Liver (tissue), 9 donors: ENCODE results near the gene SMU1. TPM values are rescaled to one million over a fixed set of nuclear protein-coding genes. Genes with fewer than 3 reads are reported as not detected.

Experiments
- DNase-seq: peaks from one replicate; pipeline ENCODE4 v3.0.0-alpha.2; 2017; ENCODE audit warnings: low spot score
- H3K27ac ChIP-seq, 2 donors: one replicate each; pipeline ENCODE4 v1.7.0; 2013; ENCODE audit warnings: inconsistent platforms in 2 of 2, low read length in 2 of 2, control low read depth in 1 of 2, low read depth in 1 of 2, mild to moderate bottlenecking in 1 of 2
- H3K27me3 ChIP-seq, 4 donors: one replicate each; pipeline versions ENCODE4 v1.6.1 to v1.7.0; 2013; ENCODE audit warnings: low read length in 3 of 4, inconsistent platforms in 1 of 4, mild to moderate bottlenecking in 1 of 4, moderate library complexity in 1 of 4; ENCODE audit not compliant: control insufficient read depth in 4 of 4, insufficient read depth in 4 of 4
- H3K36me3 ChIP-seq, 4 donors: one replicate each; pipeline versions ENCODE4 v1.6.1 to v1.7.0; 2013; ENCODE audit warnings: low read length in 3 of 4, mild to moderate bottlenecking in 3 of 4, low read depth in 1 of 4, moderate library complexity in 1 of 4; ENCODE audit not compliant: control insufficient read depth in 4 of 4, insufficient read depth in 3 of 4
- H3K4me1 ChIP-seq, 4 donors: one replicate each; pipeline versions ENCODE4 v1.6.1 to v1.7.0; 2013; ENCODE audit warnings: low read length in 3 of 4, mild to moderate bottlenecking in 3 of 4, moderate library complexity in 1 of 4; ENCODE audit not compliant: control insufficient read depth in 4 of 4, insufficient read depth in 4 of 4
- H3K4me3 ChIP-seq, 3 donors: one replicate each; pipeline versions ENCODE4 v1.6.1 to v1.7.0; 2013; ENCODE audit warnings: low read length in 3 of 3, control low read depth in 1 of 3, low read depth in 1 of 3, mild to moderate bottlenecking in 1 of 3
- H3K9ac ChIP-seq, 2 donors: one replicate each; pipeline ENCODE4 v1.7.0; 2013; ENCODE audit warnings: low read length in 2 of 2, mild to moderate bottlenecking in 2 of 2, moderate library complexity in 2 of 2, control low read depth in 1 of 2, low read depth in 1 of 2
- H3K9me3 ChIP-seq, 4 donors: one replicate each; pipeline versions ENCODE4 v1.6.1 to v1.7.0; 2013; ENCODE audit warnings: low read length in 3 of 4; ENCODE audit not compliant: control insufficient read depth in 4 of 4
- ATF3 ChIP-seq: IDR thresholded peaks from 2 replicates; pipeline ENCODE4 v1.6.1; 2016; ENCODE audit warnings: antibody characterized with exemption
- CTCF ChIP-seq: fragments of 150-350 bp; IDR thresholded peaks from 2 replicates; pipeline ENCODE4 v1.5.1; 2017; ENCODE audit warnings: improper control_type of control experiment, low read depth, low read length; ENCODE audit not compliant: missing input control
- EGR1 ChIP-seq, 2 donors: IDR thresholded peaks; 2 replicates each; pipeline ENCODE4 v1.6.1; 2016 to 2018; ENCODE audit warnings: antibody characterized with exemption in 2 of 2, low read depth in 2 of 2
- FOXA1 ChIP-seq: IDR thresholded peaks from 2 replicates; pipeline ENCODE4 v1.6.1; 2016; ENCODE audit warnings: antibody characterized with exemption
- FOXA2 ChIP-seq: IDR thresholded peaks from 2 replicates; pipeline ENCODE4 v1.6.1; 2016; ENCODE audit warnings: antibody characterized with exemption
- GABPA ChIP-seq, 2 donors: IDR thresholded peaks in 1 of 2; conservative IDR thresholded peaks in 1 of 2; 2 replicates each; pipeline ENCODE4 v1.6.1; 2016; ENCODE audit warnings: antibody characterized with exemption in 2 of 2, mild to moderate bottlenecking in 1 of 2, moderate library complexity in 1 of 2
- HNF4A ChIP-seq, 2 donors: conservative IDR thresholded peaks; 2 replicates each; pipeline ENCODE4 v1.6.1; 2016; ENCODE audit warnings: antibody characterized with exemption in 2 of 2, mild to moderate bottlenecking in 2 of 2
- HNF4G ChIP-seq: IDR thresholded peaks from 2 replicates; pipeline ENCODE4 v1.6.1; 2016; ENCODE audit warnings: antibody characterized with exemption
- JUND ChIP-seq, 2 donors: IDR thresholded peaks; 2 replicates each; pipeline ENCODE4 v1.6.1; 2016; ENCODE audit warnings: antibody characterized with exemption in 2 of 2
- MAX ChIP-seq: IDR thresholded peaks from 2 replicates; pipeline ENCODE4 v1.6.1; 2016; ENCODE audit warnings: antibody characterized with exemption
- NR2F2 ChIP-seq: IDR thresholded peaks from 2 replicates; pipeline ENCODE4 v1.6.1; 2016; ENCODE audit warnings: antibody characterized with exemption
- RAD21 ChIP-seq, 2 donors: IDR thresholded peaks; 2 replicates each; pipeline ENCODE4 v1.6.1; 2016; ENCODE audit warnings: antibody characterized with exemption in 2 of 2, mild to moderate bottlenecking in 2 of 2
- RXRA ChIP-seq, 2 donors: IDR thresholded peaks; 2 replicates each; pipeline ENCODE4 v1.6.1; 2017 to 2018; ENCODE audit warnings: antibody characterized with exemption in 2 of 2, mild to moderate bottlenecking in 1 of 2
- SP1 ChIP-seq: IDR thresholded peaks from 2 replicates; pipeline ENCODE4 v1.6.1; 2018; ENCODE audit warnings: antibody characterized with exemption, mild to moderate bottlenecking
- TAF1 ChIP-seq: conservative IDR thresholded peaks from 2 replicates; pipeline ENCODE4 v1.6.1; 2016; ENCODE audit warnings: antibody characterized with exemption, mild to moderate bottlenecking
- YY1 ChIP-seq: IDR thresholded peaks from 2 replicates; pipeline ENCODE4 v1.6.1; 2016; ENCODE audit warnings: antibody characterized with exemption, mild to moderate bottlenecking
- WGBS: extraction: QIAGEN DNeasy Blood & Tissue Kit; methylation state at CpG from one replicate; pipeline ENCODE4 v1.1.7; 2013; 5-methylcytosine and 5-hydroxymethylcytosine counted together
- polyA plus RNA-seq, 2 donors: library from polyadenylated mRNA; stranded (reverse) in 1 of 2; unstranded in 1 of 2; fragments of 200-250 nt in 1 of 2; fragments of >200 nt in 1 of 2; fragmentation: Nextera tagmentation in 1 of 2; extraction: Ambion mirVana in 1 of 2; gene quantifications; one replicate each; pipeline versions ENCODE4 v1.2.1 to v1.2.3, GENCODE V29; 2013 to 2015
- total RNA-seq, 2 donors: library from RNA; depleted of rRNA; stranded (reverse); fragments of >200 nt; gene quantifications; one replicate each; pipeline ENCODE4 v1.2.3, GENCODE V29; 2014
- TF ChIP-seq, protein P1 (sequence below): IDR thresholded peaks from 2 replicates; pipeline ENCODE4 v1.6.1; 2016; ENCODE audit warnings: antibody characterized with exemption, mild to moderate bottlenecking
- TF ChIP-seq, protein P2 (sequence below): IDR thresholded peaks from 2 replicates; pipeline ENCODE4 v1.6.1; 2016; ENCODE audit warnings: antibody characterized with exemption
- donor health status: healthy.
- donor health status: healthy.
- donor health status: healthy.
- donor health status: healthy.
- donor health status: healthy.

SMU1 gene
- total and polyA plus RNA-seq, 4 donors: 5.3 to 14.2 (median 9.5) TPM

DNA sequence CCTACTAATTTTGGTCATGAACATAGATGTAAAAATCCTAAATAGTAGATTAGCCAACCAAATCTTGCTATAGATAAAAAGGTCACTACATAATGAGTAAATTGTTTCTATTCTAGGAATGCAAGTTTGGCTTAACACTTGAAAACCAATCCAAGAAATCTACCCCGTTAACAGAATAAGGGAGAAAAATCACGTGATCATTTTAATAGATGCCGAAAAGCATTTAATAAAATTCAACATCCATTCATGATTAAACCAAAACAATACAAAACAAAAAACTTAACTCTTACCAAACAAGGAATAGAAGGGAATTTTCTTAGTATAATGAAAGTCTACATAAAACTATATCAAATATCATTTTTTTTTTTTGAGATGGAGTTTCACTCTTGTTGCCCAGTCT, 20.7 kb upstream of the SMU1 start:
- Histone ChIP-seq H3K9me3 (no peaks in the 10 kb centered on the region), H3K27ac (no peak overlapping the region), H3K36me3 (no peaks in the 10 kb centered on the region), H3K4me3 (no peak overlapping the region), H3K9ac (no peak overlapping the region), H3K4me1 (no peaks in the 10 kb centered on the region), H3K27me3 (no peaks in the 10 kb centered on the region)
- no peak for TF ChIP-seq JUND (IDR thresholded peaks at IDR 0.05)
- TF ChIP-seq CTCF: no peak
- TF ChIP-seq FOXA1: no peak
- TF ChIP-seq, protein P1, sequence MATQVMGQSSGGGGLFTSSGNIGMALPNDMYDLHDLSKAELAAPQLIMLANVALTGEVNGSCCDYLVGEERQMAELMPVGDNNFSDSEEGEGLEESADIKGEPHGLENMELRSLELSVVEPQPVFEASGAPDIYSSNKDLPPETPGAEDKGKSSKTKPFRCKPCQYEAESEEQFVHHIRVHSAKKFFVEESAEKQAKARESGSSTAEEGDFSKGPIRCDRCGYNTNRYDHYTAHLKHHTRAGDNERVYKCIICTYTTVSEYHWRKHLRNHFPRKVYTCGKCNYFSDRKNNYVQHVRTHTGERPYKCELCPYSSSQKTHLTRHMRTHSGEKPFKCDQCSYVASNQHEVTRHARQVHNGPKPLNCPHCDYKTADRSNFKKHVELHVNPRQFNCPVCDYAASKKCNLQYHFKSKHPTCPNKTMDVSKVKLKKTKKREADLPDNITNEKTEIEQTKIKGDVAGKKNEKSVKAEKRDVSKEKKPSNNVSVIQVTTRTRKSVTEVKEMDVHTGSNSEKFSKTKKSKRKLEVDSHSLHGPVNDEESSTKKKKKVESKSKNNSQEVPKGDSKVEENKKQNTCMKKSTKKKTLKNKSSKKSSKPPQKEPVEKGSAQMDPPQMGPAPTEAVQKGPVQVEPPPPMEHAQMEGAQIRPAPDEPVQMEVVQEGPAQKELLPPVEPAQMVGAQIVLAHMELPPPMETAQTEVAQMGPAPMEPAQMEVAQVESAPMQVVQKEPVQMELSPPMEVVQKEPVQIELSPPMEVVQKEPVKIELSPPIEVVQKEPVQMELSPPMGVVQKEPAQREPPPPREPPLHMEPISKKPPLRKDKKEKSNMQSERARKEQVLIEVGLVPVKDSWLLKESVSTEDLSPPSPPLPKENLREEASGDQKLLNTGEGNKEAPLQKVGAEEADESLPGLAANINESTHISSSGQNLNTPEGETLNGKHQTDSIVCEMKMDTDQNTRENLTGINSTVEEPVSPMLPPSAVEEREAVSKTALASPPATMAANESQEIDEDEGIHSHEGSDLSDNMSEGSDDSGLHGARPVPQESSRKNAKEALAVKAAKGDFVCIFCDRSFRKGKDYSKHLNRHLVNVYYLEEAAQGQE: no peak
- TF ChIP-seq HNF4A (conservative IDR thresholded peaks at IDR 0.05): no peak
- no peak for TF ChIP-seq EGR1 (IDR thresholded peaks at IDR 0.05; ENCODE audit: low read depth in 2 of 2)
- no peak for TF ChIP-seq HNF4G
- no peak for TF ChIP-seq MAX
- no peak for TF ChIP-seq NR2F2
- no peak for TF ChIP-seq GABPA (IDR thresholded peaks at IDR 0.05 in 1 of 2, conservative IDR thresholded peaks at IDR 0.05 in 1 of 2)
- no peak for TF ChIP-seq RXRA (IDR thresholded peaks at IDR 0.05)
- TF ChIP-seq YY1: no peak
- TF ChIP-seq RAD21 (IDR thresholded peaks at IDR 0.05): no peak
- TF ChIP-seq ATF3: no peak
- no peak for TF ChIP-seq FOXA2
- TF ChIP-seq, protein P2, sequence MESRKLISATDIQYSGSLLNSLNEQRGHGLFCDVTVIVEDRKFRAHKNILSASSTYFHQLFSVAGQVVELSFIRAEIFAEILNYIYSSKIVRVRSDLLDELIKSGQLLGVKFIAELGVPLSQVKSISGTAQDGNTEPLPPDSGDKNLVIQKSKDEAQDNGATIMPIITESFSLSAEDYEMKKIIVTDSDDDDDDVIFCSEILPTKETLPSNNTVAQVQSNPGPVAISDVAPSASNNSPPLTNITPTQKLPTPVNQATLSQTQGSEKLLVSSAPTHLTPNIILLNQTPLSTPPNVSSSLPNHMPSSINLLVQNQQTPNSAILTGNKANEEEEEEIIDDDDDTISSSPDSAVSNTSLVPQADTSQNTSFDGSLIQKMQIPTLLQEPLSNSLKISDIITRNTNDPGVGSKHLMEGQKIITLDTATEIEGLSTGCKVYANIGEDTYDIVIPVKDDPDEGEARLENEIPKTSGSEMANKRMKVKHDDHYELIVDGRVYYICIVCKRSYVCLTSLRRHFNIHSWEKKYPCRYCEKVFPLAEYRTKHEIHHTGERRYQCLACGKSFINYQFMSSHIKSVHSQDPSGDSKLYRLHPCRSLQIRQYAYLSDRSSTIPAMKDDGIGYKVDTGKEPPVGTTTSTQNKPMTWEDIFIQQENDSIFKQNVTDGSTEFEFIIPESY: no peak
- no peak for TF ChIP-seq SP1
- no peak for TF ChIP-seq TAF1
- DNase-seq: no peak
- 90% methylated on average over 3 of the region's 3 CpGs for WGBS
